Measurements from ENCODE around the gene USP47.

Gene USP47

DNA sequence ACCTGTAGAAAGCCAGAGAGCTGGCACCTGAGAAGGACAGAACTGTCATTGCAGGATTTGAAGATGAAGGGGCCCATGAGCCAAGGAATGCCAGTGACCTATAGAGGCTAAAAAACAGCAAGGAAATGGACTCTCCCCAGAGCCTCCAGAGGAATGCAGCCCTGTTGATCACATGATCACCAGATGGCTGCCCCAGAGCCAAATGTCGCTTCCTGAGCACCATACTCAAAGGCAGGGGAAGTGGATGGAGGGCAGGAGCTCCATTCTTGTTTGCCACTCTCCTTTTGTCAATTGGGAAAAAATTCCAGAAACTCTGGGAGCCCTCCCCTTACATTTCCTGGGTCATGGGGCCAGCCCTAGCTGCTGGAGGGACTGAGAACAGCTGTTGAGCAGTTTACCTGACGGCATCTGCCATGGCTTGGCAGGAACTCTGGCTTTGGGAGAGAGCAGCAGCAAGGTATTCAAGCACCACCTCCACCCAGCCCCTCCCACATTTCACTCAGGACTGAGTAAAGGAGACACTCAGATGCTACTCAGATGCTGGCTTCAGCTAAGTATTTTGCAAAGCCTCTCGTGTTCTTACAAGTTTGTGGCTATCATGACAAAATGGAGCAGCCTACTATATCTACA is 119.7 kb downstream of the USP47 start:
- no peak overlapping the region for H3K4me3 ChIP-seq (ENCODE audit: low read depth, low read length)
- no peaks in the 10 kb centered on the region for H3K36me3 ChIP-seq (ENCODE audit: control insufficient read depth, insufficient read depth, low read length)
- TF ChIP-seq, protein P1, sequence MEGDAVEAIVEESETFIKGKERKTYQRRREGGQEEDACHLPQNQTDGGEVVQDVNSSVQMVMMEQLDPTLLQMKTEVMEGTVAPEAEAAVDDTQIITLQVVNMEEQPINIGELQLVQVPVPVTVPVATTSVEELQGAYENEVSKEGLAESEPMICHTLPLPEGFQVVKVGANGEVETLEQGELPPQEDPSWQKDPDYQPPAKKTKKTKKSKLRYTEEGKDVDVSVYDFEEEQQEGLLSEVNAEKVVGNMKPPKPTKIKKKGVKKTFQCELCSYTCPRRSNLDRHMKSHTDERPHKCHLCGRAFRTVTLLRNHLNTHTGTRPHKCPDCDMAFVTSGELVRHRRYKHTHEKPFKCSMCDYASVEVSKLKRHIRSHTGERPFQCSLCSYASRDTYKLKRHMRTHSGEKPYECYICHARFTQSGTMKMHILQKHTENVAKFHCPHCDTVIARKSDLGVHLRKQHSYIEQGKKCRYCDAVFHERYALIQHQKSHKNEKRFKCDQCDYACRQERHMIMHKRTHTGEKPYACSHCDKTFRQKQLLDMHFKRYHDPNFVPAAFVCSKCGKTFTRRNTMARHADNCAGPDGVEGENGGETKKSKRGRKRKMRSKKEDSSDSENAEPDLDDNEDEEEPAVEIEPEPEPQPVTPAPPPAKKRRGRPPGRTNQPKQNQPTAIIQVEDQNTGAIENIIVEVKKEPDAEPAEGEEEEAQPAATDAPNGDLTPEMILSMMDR (IDR thresholded peaks at IDR 0.05), result no peak
- H3K79me2 ChIP-seq, result no peaks in the 10 kb centered on the region
- no peak overlapping the region for H3K9ac ChIP-seq
- H3K4me1 ChIP-seq, result peaks cover 4% of the 10 kb centered on the region
- H3K4me2 ChIP-seq (ENCODE audit: low read length), result no peak overlapping the region
- no peaks in the 10 kb centered on the region for H3K9me3 ChIP-seq (ENCODE audit: control insufficient read depth, low read length)
- no peaks in the 10 kb centered on the region for H3K27me3 ChIP-seq (ENCODE audit: control insufficient read depth, insufficient read depth, low read length)
- H2AFZ ChIP-seq, result no peak overlapping the region
- H3K27ac ChIP-seq, result no peak overlapping the region

DNA sequence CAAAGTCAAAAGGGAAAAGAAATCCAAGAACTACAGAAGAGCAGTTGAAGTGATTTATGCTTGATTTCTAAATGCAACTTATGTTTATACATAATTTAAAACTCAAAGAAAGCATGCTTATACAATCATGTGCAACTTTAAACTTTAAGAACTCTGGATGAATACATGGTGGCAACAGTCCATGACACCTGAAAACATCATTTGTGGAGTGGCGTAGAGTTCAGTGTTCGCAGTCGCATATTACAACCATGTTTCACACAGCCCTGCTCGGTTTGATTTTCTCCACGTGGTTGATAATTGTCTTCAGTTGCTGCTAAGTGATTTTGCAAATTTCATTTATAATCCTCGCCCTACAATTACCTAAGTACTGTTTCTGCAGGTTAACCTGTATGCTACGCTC is 121.3 kb downstream of the USP47 start:
- Histone ChIP-seq H2AFZ (no peak overlapping the region), H3K4me1 (peaks cover 4% of the 10 kb centered on the region), H3K27me3 (ENCODE audit: control insufficient read depth, insufficient read depth, low read length) (no peaks in the 10 kb centered on the region), H3K79me2 (no peaks in the 10 kb centered on the region), H3K9ac (no peak overlapping the region), H3K36me3 (ENCODE audit: control insufficient read depth, insufficient read depth, low read length) (no peaks in the 10 kb centered on the region), H3K27ac (no peak overlapping the region), H3K9me3 (ENCODE audit: control insufficient read depth, low read length) (no peaks in the 10 kb centered on the region), H3K4me3 (ENCODE audit: low read depth, low read length) (no peak overlapping the region), H3K4me2 (ENCODE audit: low read length) (no peak overlapping the region)
- TF ChIP-seq, protein P1 (IDR thresholded peaks at IDR 0.05), result no peak

DNA sequence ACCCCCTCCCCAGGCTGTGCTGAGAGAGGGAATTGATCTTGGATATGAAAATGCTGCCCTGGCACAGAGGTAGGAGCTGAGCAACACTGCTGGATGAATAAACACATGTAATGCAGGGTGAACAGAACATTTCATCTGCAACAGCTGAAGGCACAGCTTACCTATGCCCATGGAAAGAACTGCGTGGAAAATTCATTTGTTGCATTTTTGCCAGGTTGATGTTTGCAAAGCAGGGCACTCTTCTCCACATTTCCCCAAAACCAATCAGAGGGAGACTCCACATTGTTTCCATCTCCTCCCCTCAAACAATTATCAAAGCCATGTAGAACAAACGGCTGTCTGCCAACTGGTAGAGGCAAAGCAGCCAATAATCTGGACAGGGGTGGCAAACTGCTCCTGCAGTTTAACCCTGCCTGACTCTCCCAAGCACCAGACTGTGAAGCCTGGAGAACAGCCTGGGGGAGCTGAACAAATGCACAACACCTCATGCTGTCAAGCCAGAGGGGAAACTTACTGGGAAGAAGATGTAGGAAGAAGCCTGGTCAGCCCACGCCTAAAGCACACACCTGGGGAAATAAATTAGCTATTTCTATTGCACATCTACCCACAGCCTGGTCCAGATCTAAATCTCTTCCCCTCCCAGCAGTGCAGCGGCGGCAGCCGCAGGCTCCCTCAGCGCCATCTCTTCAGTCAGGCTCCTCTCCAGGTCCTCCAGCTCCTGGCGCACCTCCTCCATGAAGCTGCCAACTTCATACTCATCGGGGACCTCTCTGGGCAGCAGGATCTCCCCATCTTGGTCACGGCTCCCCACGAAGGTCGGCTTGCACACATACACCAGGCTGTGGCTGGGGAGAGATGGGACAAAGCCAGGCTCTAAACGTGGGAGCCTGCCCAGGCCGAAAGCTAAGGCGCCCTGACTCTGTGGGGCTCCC is 122.3 kb downstream of the USP47 start:
- no peak overlapping the region for H3K4me2 ChIP-seq (ENCODE audit: low read length)
- no peaks in the 10 kb centered on the region for H3K79me2 ChIP-seq
- no peak overlapping the region for H3K4me3 ChIP-seq (ENCODE audit: low read depth, low read length)
- TF ChIP-seq, protein P1 (IDR thresholded peaks at IDR 0.05), result no peak
- H3K9me3 ChIP-seq (ENCODE audit: control insufficient read depth, low read length), result no peaks in the 10 kb centered on the region
- no peak overlapping the region for H3K9ac ChIP-seq
- H3K27me3 ChIP-seq (ENCODE audit: control insufficient read depth, insufficient read depth, low read length), result no peaks in the 10 kb centered on the region
- no peak overlapping the region for H2AFZ ChIP-seq
- H3K4me1 ChIP-seq, result peaks cover 4% of the 10 kb centered on the region
- no peak overlapping the region for H3K27ac ChIP-seq
- H3K36me3 ChIP-seq (ENCODE audit: control insufficient read depth, insufficient read depth, low read length), result no peaks in the 10 kb centered on the region

GRCh38 chr11:11964774-11965150 is 123.0 kb downstream of the USP47 start:
- Histone ChIP-seq H3K9ac (no peak overlapping the region), H3K27ac (no peak overlapping the region), H3K79me2 (no peaks in the 10 kb centered on the region), H3K36me3 (ENCODE audit: control insufficient read depth, insufficient read depth, low read length) (no peaks in the 10 kb centered on the region), H3K4me1 (peaks cover 2% of the 10 kb centered on the region), H3K9me3 (ENCODE audit: control insufficient read depth, low read length) (no peaks in the 10 kb centered on the region), H3K27me3 (ENCODE audit: control insufficient read depth, insufficient read depth, low read length) (no peaks in the 10 kb centered on the region), H3K4me2 (ENCODE audit: low read length) (no peak overlapping the region), H3K4me3 (ENCODE audit: low read depth, low read length) (no peak overlapping the region), H2AFZ (no peak overlapping the region)
- TF ChIP-seq, protein P1 (IDR thresholded peaks at IDR 0.05), result no peak

Data from parathyroid adenoma (tissue), 2 donors.